HG03103 (cell line): Measurements from ENCODE around the gene TMEM184C.

Source experiments
- ATAC-seq: cut with Tn5 transposase; IDR thresholded peaks from one replicate; pipeline ENCODE4 v1.9.1; 2021; ENCODE audit warnings: low read depth; ENCODE audit not compliant: unreplicated experiment

TMEM184C gene

GRCh38 chr4:147597561-147597960 is 19.6 kb upstream of the TMEM184C start:
- ATAC-seq: no peak

- no peak for ATAC-seq
These were observed 18.0 kb upstream of the TMEM184C start for GRCh38 chr4:147599206-147599605.

- ATAC-seq: no peak
These were observed 17.4 kb upstream of the TMEM184C start for GRCh38 chr4:147599769-147600168.

GRCh38 chr4:147605499-147605898 is 11.7 kb upstream of the TMEM184C start:
- ATAC-seq: no peak

- ATAC-seq: no peak
These were observed 9.7 kb upstream of the TMEM184C start for GRCh38 chr4:147607471-147607870.

- ATAC-seq: no peak
These were observed 6.5 kb upstream of the TMEM184C start for GRCh38 chr4:147610686-147611085.

- peak; percentile 13 for ATAC-seq
These were observed 386 bp upstream of the TMEM184C start for GRCh38 chr4:147616849-147617172.

- peak; percentile 8 for ATAC-seq
These were observed 869 bp downstream of the TMEM184C start for GRCh38 chr4:147617841-147618691.

GRCh38 chr4:147620315-147620714 is 3.1 kb downstream of the TMEM184C start:
- no peak for ATAC-seq

GRCh38 chr4:147625733-147626132 is 8.5 kb downstream of the TMEM184C start:
- ATAC-seq: no peak

GRCh38 chr4:147626903-147627302 is 9.7 kb downstream of the TMEM184C start:
- no peak for ATAC-seq

GRCh38 chr4:147628415-147628814 is 11.2 kb downstream of the TMEM184C start:
- ATAC-seq: no peak

- ATAC-seq: no peak
These were observed 12.9 kb downstream of the TMEM184C start for GRCh38 chr4:147629783-147630730.

GRCh38 chr4:147633113-147633512 is 15.9 kb downstream of the TMEM184C start:
- ATAC-seq: no peak

GRCh38 chr4:147633643-147634042 is 16.4 kb downstream of the TMEM184C start:
- no peak for ATAC-seq

GRCh38 chr4:147635348-147635747 is 18.2 kb downstream of the TMEM184C start:
- ATAC-seq: no peak

- ATAC-seq: no peak
These were observed 21.2 kb downstream of the TMEM184C start for GRCh38 chr4:147638365-147638764.

GRCh38 chr4:147638942-147639341 is 21.7 kb downstream of the TMEM184C start:
- peak; percentile 73 for ATAC-seq

- no peak for ATAC-seq
These were observed 22.2 kb downstream of the TMEM184C start for GRCh38 chr4:147639388-147639787.

GRCh38 chr4:147640331-147640730 is 23.1 kb downstream of the TMEM184C start:
- ATAC-seq: no peak

GRCh38 chr4:147643616-147644015 is 26.4 kb downstream of the TMEM184C start:
- no peak for ATAC-seq
